ENCODE results near the gene PHF5A. TPM values are rescaled to one million over a fixed set of nuclear protein-coding genes. Genes with fewer than 3 reads are reported as not detected.

PHF5A gene
- total and polyA plus RNA-seq, 10 of the 15 experiments (the other 5 are each of a cell fraction or from before 2014, with no cell fraction given): 40.5 to 115 (median 79.2) TPM

- TF ChIP-seq, protein P1, sequence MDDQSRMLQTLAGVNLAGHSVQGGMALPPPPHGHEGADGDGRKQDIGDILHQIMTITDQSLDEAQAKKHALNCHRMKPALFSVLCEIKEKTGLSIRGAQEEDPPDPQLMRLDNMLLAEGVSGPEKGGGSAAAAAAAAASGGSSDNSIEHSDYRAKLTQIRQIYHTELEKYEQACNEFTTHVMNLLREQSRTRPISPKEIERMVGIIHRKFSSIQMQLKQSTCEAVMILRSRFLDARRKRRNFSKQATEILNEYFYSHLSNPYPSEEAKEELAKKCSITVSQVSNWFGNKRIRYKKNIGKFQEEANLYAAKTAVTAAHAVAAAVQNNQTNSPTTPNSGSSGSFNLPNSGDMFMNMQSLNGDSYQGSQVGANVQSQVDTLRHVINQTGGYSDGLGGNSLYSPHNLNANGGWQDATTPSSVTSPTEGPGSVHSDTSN (IDR thresholded peaks at IDR 0.05; ENCODE audit: insufficient replicate concordance, low read depth, low read length): no peak
- TF ChIP-seq SUPT20H (IDR thresholded peaks at IDR 0.05; ENCODE audit: borderline replicate concordance, control insufficient read depth, low read depth, low read length) (no peak), BMI1 (IDR thresholded peaks at IDR 0.05; ENCODE audit: borderline replicate concordance) (no peak), TCF3 (IDR thresholded peaks at IDR 0.05; ENCODE audit: borderline replicate concordance, insufficient read depth, low read depth, low read length) (no peak), WRNIP1 (IDR thresholded peaks at IDR 0.05; ENCODE audit: borderline replicate concordance, low read depth, low read length) (no peak), E4F1 (IDR thresholded peaks at IDR 0.05; ENCODE audit: borderline replicate concordance, partially characterized antibody) (no peak), FOXK2 (IDR thresholded peaks at IDR 0.05) (no peak), CBX5 (IDR thresholded peaks at IDR 0.05; ENCODE audit: low read depth) (no peak), HDAC6 (IDR thresholded peaks at IDR 0.05; ENCODE audit: unreplicated experiment) (no peak), NRF1 (conservative IDR thresholded peaks at IDR 0.05; ENCODE audit: low read depth, low read length) (peak; percentile 83), CEBPB (IDR thresholded peaks at IDR 0.05; ENCODE audit: borderline replicate concordance in 1 of 2, low read depth in 2 of 2, low read length in 2 of 2) (no peak), RCOR1 (conservative IDR thresholded peaks at IDR 0.05; ENCODE audit: low read depth, low read length) (no peak), NBN (IDR thresholded peaks at IDR 0.05) (no peak), SMC3 (IDR thresholded peaks at IDR 0.05; ENCODE audit: borderline replicate concordance, low read length) (no peak), POU2F2 (IDR thresholded peaks at IDR 0.05; ENCODE audit: borderline replicate concordance, low read depth, low read length) (no peak), YBX1 (IDR thresholded peaks at IDR 0.05) (no peak), SMARCA5 (IDR thresholded peaks at IDR 0.05) (no peak), JUND (IDR thresholded peaks at IDR 0.05; ENCODE audit: low read depth, low read length) (no peak), BACH1 (IDR thresholded peaks at IDR 0.05; ENCODE audit: borderline replicate concordance) (0 out of 2 replicates have a peak, but pooled peaks have one; percentile 27)
- TF ChIP-seq, protein P2, sequence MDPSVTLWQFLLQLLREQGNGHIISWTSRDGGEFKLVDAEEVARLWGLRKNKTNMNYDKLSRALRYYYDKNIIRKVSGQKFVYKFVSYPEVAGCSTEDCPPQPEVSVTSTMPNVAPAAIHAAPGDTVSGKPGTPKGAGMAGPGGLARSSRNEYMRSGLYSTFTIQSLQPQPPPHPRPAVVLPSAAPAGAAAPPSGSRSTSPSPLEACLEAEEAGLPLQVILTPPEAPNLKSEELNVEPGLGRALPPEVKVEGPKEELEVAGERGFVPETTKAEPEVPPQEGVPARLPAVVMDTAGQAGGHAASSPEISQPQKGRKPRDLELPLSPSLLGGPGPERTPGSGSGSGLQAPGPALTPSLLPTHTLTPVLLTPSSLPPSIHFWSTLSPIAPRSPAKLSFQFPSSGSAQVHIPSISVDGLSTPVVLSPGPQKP (IDR thresholded peaks at IDR 0.05; ENCODE audit: low read depth, low read length): no peak
- TF ChIP-seq, protein P3, sequence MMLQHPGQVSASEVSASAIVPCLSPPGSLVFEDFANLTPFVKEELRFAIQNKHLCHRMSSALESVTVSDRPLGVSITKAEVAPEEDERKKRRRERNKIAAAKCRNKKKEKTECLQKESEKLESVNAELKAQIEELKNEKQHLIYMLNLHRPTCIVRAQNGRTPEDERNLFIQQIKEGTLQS (IDR thresholded peaks at IDR 0.05; ENCODE audit: borderline replicate concordance, extremely low read depth, low read depth, low read length): no peak
- TF ChIP-seq, protein P4, sequence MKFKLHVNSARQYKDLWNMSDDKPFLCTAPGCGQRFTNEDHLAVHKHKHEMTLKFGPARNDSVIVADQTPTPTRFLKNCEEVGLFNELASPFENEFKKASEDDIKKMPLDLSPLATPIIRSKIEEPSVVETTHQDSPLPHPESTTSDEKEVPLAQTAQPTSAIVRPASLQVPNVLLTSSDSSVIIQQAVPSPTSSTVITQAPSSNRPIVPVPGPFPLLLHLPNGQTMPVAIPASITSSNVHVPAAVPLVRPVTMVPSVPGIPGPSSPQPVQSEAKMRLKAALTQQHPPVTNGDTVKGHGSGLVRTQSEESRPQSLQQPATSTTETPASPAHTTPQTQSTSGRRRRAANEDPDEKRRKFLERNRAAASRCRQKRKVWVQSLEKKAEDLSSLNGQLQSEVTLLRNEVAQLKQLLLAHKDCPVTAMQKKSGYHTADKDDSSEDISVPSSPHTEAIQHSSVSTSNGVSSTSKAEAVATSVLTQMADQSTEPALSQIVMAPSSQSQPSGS (IDR thresholded peaks at IDR 0.05; ENCODE audit: low read length): no peak
These were observed 23.9 kb downstream of the PHF5A start (continued) for GRCh38 chr22:41444360-41445128.
